ENCODE measurements around the gene ITPR1.

- TF ChIP-seq, protein P1, sequence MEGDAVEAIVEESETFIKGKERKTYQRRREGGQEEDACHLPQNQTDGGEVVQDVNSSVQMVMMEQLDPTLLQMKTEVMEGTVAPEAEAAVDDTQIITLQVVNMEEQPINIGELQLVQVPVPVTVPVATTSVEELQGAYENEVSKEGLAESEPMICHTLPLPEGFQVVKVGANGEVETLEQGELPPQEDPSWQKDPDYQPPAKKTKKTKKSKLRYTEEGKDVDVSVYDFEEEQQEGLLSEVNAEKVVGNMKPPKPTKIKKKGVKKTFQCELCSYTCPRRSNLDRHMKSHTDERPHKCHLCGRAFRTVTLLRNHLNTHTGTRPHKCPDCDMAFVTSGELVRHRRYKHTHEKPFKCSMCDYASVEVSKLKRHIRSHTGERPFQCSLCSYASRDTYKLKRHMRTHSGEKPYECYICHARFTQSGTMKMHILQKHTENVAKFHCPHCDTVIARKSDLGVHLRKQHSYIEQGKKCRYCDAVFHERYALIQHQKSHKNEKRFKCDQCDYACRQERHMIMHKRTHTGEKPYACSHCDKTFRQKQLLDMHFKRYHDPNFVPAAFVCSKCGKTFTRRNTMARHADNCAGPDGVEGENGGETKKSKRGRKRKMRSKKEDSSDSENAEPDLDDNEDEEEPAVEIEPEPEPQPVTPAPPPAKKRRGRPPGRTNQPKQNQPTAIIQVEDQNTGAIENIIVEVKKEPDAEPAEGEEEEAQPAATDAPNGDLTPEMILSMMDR (IDR thresholded peaks at IDR 0.05) = no peak
- TF ChIP-seq POLR2A (IDR thresholded peaks at IDR 0.05) = no peak
These were observed 288.9 kb downstream of the ITPR1 start for GRCh38 chr3:4782095-4782494.
